Ovary (tissue), 3 donors: Measurements from ENCODE around the gene UBN1.

ENCODE experiments used
- POLR2A ChIP-seq: fragments of 450-650 bp; IDR thresholded peaks from one replicate; pipeline ENCODE4 v1.6.1; 2017; ENCODE audit warnings: antibody characterized with exemption, mild to moderate bottlenecking, moderate library complexity
- TF ChIP-seq, protein P1 (sequence below), 3 donors: fragments of 450-650 bp in 2 of 3; fragments of 200-600 bp in 1 of 3; IDR thresholded peaks; one replicate each; pipeline versions ENCODE4 v1.5.1 to v1.8.0; 2016 to 2022; ENCODE audit warnings: antibody characterized with exemption in 3 of 3, mild to moderate bottlenecking in 1 of 3
- donor health status: DM: no; HTN: no; CAD: no.

DNA sequence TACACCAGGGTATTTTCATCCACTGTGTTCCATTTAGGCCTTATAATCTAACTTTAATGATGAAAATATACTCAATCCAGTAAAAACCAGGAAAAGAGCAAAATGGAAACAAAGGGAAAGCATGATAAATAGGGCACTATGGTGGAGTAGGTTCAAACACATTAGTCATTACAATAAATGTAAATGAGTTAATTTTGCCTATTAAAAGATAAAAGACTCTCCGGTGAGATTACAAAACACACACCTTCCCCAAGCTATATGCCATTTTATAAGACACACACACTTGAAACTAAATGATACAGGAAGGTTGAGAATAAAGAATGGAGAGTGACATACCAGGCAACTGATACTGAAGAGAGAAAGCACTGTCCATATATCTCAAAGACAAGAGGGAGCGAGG lies 79.6 kb downstream of the UBN1 start:
- TF ChIP-seq, protein P1, sequence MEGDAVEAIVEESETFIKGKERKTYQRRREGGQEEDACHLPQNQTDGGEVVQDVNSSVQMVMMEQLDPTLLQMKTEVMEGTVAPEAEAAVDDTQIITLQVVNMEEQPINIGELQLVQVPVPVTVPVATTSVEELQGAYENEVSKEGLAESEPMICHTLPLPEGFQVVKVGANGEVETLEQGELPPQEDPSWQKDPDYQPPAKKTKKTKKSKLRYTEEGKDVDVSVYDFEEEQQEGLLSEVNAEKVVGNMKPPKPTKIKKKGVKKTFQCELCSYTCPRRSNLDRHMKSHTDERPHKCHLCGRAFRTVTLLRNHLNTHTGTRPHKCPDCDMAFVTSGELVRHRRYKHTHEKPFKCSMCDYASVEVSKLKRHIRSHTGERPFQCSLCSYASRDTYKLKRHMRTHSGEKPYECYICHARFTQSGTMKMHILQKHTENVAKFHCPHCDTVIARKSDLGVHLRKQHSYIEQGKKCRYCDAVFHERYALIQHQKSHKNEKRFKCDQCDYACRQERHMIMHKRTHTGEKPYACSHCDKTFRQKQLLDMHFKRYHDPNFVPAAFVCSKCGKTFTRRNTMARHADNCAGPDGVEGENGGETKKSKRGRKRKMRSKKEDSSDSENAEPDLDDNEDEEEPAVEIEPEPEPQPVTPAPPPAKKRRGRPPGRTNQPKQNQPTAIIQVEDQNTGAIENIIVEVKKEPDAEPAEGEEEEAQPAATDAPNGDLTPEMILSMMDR (IDR thresholded peaks at IDR 0.05), result no peak
- TF ChIP-seq POLR2A, result no peak
